OCI-LY3 (cell line): ENCODE data around the gene PRKD3.

Experiments used
- EZH2phosphoT487 ChIP-seq: fragments of 200-600 bp; shearing (Covaris generic); IDR thresholded peaks from 2 replicates; pipeline ENCODE4 v1.6.1; 2018; ENCODE audit warnings: antibody characterized with exemption, mixed run types, low read depth
- TF ChIP-seq, protein P1 (sequence below): fragments of 200-600, 300-600 bp; sonication (generic); IDR thresholded peaks from 2 replicates; pipeline ENCODE4 v1.5.1; 2014; ENCODE audit warnings: antibody characterized with exemption, low read length, low read depth

- TF ChIP-seq, protein P1, sequence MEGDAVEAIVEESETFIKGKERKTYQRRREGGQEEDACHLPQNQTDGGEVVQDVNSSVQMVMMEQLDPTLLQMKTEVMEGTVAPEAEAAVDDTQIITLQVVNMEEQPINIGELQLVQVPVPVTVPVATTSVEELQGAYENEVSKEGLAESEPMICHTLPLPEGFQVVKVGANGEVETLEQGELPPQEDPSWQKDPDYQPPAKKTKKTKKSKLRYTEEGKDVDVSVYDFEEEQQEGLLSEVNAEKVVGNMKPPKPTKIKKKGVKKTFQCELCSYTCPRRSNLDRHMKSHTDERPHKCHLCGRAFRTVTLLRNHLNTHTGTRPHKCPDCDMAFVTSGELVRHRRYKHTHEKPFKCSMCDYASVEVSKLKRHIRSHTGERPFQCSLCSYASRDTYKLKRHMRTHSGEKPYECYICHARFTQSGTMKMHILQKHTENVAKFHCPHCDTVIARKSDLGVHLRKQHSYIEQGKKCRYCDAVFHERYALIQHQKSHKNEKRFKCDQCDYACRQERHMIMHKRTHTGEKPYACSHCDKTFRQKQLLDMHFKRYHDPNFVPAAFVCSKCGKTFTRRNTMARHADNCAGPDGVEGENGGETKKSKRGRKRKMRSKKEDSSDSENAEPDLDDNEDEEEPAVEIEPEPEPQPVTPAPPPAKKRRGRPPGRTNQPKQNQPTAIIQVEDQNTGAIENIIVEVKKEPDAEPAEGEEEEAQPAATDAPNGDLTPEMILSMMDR = no peak
- no peak for TF ChIP-seq EZH2phosphoT487
Observed at GRCh38 chr2:37367310-37367709, 42.7 kb upstream of the PRKD3 start.
